HL-60 (cell line): Measurements from ENCODE around the gene CCDC6.

Experiments
- CTCF ChIP-seq: IDR thresholded peaks from one replicate; pipeline ENCODE4 v1.5.1; 2011; ENCODE audit warnings: low read length, control low read depth, inconsistent platforms; ENCODE audit not compliant: insufficient read depth
- GABPA ChIP-seq: IDR thresholded peaks from 2 replicates; pipeline ENCODE4 v1.6.1; 2012; ENCODE audit warnings: low read depth
- POLR2AphosphoS5 ChIP-seq: IDR thresholded peaks from 2 replicates; pipeline ENCODE4 v1.6.1; 2012; ENCODE audit warnings: low read depth
- REST ChIP-seq: IDR thresholded peaks from 2 replicates; pipeline ENCODE4 v1.6.1; 2012; ENCODE audit warnings: low read depth; ENCODE audit not compliant: insufficient replicate concordance
- SPI1 ChIP-seq: IDR thresholded peaks from 2 replicates; pipeline ENCODE4 v1.6.1; 2012; ENCODE audit warnings: low read depth, mild to moderate bottlenecking, borderline replicate concordance

- no peak for TF ChIP-seq CTCF
- no peak for TF ChIP-seq POLR2AphosphoS5
- no peak for TF ChIP-seq REST
- TF ChIP-seq GABPA = no peak
- TF ChIP-seq SPI1 = no peak
Measured at GRCh38 chr10:59878915-59879314, 27.4 kb downstream of the CCDC6 start.
